OCI-LY7 (cell line): ENCODE measurements around the gene MTA3.

Experiments used
- CTCF ChIP-seq: fragments of 200-600 bp; sonication (generic); conservative IDR thresholded peaks from 2 replicates; pipeline ENCODE4 v1.5.1; 2014; ENCODE audit warnings: mild to moderate bottlenecking, antibody characterized with exemption, low read length, moderate library complexity, mixed read lengths
- EZH2phosphoT487 ChIP-seq: fragments of 200-600 bp; sonication (generic); IDR thresholded peaks from 2 replicates; pipeline ENCODE4 v1.6.1; 2018; ENCODE audit warnings: low read depth, borderline replicate concordance, mild to moderate bottlenecking, mixed run types, antibody characterized with exemption, low read length, moderate library complexity, mixed read lengths

GRCh38 chr2:42747422-42747821 is 179.0 kb downstream of the MTA3 start:
- TF ChIP-seq CTCF (no peak), EZH2phosphoT487 (no peak)
